HG02642 (cell line): ENCODE measurements around the gene UBE2V1.
"Not testable (repeated sequence)": the region's sequence is repeated elsewhere in the genome, so short reads cannot be mapped to it uniquely, and the experiment has no call there.

Experiments used
- ATAC-seq: cut with Tn5 transposase; IDR thresholded peaks from one replicate; pipeline ENCODE4 v1.9.1; 2021; ENCODE audit warnings: mild to moderate bottlenecking; ENCODE audit not compliant: unreplicated experiment, poor library complexity

Gene UBE2V1

DNA sequence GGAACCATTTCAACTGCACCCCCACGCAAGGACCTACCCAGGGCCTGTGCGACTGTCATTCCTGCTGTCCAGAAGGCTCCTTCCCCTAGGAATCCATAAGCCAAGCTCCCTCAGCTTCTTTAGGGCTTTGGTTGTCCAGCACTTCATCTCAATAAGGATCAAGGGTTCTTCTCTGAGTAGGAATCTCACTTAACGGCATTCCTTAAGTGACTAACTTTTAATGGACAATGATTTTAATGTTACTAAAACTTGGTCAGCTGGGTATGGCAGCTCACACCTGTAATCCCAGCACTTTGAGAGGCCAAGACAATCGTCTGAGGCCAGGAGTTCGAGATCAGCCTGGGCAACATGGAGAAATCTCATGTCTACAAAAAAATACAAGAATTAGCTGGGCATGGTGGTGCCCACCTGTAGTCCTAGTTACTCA is 13.4 kb downstream of the UBE2V1 start:
- ATAC-seq, result no peak

DNA sequence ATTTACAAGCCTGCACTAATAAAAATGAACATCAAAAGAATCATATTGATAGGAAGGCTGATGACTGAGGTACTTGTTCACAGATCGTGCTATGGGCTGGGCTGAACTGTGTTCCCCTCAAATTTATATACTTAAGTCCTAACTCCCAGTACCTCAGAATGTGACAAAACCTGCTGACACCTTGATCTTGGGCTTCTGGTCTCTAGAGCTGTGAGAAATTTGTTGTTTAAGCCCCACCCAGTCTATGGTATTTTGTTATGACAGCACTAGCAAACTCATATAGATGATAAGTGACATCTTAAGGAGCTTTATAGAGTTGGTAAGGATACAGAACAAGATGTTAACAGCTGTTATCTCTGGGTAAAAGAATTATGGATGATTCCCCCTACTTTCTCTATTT is 13.8 kb downstream of the UBE2V1 start:
- ATAC-seq, result no peak

- ATAC-seq, result no peak
Observed at GRCh38 chr20:50098259-50098658, 14.7 kb downstream of the UBE2V1 start.

- ATAC-seq, result no peak
Observed at GRCh38 chr20:50097843-50098242, 15.1 kb downstream of the UBE2V1 start.

DNA sequence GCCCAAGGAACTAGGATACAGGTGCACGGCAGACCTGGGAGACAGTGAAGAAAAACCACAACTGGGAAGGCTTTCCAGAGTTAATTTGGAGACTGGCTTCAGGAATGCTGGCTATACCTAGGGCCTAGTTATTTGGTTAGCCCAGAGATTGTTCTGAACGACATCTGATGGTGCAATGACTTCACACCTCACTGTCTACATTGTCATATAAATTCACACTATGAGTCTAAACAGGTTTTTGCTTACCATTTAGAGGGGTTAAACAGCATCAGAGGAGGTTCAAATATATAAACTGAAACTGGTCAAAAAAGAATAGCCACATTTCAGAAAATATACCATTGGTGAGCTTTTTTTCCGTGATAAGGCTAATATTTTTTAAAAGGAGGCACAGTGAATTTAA is 16.7 kb downstream of the UBE2V1 start:
- ATAC-seq, result no peak

DNA sequence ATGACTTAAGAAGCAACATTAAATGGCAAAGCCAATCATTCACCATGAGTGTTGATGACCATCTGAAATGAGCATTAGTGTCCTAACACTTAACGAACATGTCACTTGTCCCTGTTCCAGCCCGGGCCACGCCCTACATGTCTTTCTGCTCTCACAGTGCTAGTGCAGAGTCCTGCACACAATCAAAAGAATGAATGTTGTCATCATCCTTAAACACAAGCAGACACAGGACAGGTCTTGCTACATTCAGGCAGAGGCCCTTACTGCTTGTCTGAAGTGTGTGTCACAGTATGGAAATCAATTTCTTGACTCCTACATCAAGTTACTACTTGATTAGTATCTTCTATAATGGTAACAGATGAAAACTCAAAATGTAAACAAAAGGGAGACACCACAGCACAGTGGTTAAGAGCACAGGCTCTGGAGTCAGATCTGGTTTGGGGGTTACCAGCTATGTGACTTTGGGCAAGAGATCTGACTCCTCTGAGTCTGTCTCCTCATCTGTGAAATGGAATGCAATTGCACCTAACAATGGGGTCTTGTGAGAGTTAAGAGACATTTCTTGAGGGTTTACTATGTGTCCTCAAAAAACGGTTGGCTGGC is 17.4 kb downstream of the UBE2V1 start:
- ATAC-seq, result no peak

GRCh38 chr20:50094522-50094921 is 18.4 kb downstream of the UBE2V1 start:
- no peak for ATAC-seq

GRCh38 chr20:50093240-50093639 is 19.7 kb downstream of the UBE2V1 start:
- no peak for ATAC-seq

GRCh38 chr20:50092436-50092835 is 20.5 kb downstream of the UBE2V1 start:
- ATAC-seq, result no peak

- ATAC-seq, result no peak
Observed at GRCh38 chr20:50089787-50090177, 23.2 kb downstream of the UBE2V1 start.

DNA sequence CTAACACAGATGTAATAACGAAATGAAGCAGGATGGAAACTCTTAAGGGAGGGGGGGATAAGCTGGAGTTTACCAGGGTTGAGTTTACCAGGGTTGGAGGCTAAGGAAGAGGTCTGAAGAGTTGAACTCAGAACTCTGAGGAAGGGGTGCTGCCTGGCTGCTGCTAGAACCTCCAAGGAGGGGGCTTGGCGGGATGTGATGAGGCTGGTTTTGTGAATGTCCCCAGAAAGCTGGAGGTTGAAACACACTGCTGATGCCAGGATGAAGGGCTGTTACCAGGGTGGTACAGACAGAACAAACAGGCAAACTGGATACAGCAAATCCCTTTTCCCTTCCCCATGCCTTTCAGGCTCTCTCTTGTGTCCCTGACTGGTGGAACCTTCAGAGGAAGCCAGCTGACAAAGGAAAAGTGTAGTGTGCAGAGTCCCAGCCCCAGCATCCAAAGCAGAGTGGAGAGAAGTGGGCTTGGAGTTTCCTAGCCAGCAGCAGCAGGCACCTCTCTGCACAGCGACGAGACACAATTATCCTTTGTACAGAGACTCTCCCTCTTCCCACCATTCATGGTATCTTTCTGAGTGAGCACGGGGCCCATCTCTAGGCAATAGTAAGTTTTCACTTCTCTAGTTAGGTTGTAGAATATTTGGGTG is 23.7 kb downstream of the UBE2V1 start:
- no peak for ATAC-seq

GRCh38 chr20:50088022-50088421 is 24.9 kb downstream of the UBE2V1 start:
- no peak for ATAC-seq

DNA sequence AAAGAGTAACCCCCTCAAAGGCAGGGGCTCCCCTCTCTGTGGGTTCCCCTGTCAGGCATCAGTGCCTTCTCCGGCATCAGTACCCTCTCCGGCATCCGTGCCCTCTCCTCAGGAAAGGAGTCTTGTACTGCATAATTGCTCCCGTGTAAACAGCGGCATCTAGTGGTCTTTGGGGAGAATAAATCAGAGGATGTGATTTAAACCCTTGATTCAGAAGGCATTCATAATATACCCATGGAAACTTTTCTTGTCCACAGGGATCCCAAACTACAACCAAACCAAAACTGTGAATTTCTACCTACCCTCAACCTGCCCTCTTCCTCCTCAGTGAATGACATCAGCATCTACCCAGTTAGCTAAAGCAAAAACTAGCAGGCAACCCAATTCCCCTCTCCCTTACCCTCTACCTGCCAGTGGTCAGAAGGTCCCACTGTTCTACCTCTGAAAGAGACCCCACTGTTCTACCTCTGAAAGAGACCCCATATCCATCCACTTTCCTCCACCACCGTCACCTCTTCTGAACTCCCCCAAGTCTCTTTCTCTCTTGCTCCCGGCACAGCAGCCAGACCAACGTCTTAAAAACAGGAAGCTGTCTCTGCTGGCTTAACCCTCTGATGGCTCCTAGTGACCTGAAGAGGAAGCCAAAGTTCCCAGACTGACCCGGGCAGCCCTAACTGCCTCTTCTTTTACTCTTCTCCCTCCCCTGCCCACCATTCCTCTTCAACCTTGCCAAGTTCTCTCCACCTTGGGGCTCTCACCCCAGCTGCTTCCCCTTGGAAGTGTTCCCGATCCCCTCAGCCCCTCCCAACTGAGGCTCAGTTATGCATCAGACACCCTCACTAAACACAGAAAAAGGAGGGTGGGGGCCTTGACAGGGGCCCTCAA is 27.2 kb downstream of the UBE2V1 start:
- no peak for ATAC-seq

GRCh38 chr20:50085146-50085480 is 27.8 kb downstream of the UBE2V1 start:
- no peak for ATAC-seq

DNA sequence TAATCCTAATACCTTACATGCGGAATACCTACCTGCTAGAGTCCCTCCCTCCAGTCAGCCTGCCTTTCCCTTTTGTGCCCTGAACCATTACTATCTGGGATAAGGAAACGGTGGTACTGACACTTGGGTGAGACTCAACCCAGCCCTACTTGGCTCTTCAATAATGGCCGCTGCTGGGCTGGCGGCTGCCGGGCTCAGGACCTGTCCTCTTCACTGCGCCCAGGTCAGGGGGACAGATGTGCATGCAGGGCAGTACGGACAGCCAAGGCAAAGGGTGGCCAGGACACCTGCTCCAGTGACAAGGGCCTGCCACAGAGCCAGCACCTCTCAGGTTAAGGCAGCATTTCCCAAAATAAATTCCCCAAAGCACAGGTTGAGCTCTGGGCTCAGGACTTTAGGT is 29.9 kb downstream of the UBE2V1 start:
- no peak for ATAC-seq

DNA sequence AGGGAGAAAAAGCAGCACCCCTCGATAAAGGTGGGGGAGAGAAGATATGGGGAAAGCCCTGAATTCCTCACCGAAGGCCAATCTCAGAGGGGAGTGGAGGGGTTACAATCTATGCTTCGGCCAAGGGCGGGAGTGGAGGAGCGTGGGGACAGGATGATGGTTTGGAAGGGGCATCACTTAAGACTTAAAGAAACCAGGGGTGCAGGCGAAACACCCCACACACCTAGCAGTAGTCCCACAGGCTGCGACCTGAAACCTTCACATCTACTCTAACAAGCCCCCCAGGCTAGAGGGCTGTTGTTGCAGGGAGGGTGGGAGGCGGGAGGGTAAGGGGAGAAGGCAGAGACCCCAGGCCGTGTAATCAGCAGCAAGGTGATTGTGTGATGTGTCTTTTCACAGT is 30.9 kb downstream of the UBE2V1 start:
- not testable (repeated sequence) for ATAC-seq

GRCh38 chr20:50077818-50078601 is 34.9 kb downstream of the UBE2V1 start:
- ATAC-seq, result no peak

DNA sequence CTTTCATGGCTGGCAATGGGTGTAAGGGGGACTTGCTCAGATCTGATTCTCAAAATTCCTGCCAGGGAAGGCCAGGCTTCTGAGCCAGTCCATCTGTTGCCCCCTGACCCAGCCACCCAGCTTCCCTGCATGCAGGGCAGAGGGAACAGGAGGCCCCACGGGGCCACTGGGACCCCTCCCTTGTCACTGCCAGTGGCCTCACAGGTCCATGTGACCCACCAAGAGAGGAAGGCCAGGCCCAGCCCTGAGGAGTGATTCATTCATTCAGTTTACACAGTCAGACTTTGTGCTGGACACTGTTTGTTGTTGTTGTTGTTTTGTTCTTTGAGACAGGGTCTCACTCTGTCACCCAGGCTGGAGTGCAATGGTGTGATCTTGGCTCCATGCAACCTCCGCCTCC is 39.5 kb downstream of the UBE2V1 start:
- no peak for ATAC-seq

DNA sequence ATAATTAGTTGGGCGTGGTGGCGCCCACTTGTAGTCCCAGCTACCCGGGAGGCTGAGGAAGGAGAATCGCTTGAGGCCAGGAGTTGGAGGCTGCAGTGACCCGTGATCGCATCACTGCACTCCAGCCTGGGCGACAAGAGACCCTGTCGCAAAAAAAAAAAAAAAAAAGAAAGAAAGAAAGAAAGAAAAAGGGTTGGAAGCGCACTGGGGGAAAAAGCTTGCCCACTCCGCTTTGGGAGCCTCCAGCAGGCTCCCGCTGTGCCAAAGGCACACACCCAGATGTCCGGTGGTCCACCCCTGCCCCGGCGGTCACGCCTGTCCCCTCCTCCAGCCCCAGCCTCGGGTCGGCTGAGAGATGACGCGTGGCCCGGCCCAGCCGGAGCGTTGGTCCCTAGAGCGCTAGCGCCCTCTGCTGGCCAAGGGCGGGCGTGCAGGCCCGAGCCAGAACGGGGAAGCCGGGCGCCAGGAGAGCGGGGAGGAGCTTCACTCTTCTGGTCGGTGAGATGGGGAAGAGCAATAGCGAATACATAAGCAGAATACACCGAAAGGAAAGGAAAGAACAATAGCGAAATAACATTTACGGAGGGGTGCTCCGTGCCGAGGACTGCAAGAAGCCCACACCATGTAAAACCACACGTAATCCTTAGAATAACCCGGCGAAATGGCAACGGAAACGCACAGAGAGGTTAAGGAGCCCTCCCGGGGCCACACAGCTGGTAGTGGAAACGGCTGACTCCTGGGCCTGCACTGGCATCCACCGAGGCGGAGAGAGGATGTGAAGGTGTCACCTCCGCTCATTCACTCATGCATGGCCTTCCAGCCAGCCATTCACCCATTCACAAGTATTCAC is 41.7 kb downstream of the UBE2V1 start:
- peak; percentile 86 for ATAC-seq

- ATAC-seq, result no peak
Observed at GRCh38 chr20:50070361-50070760, 42.6 kb downstream of the UBE2V1 start.
